ENCODE data around the gene CTSD.

Gene CTSD

DNA sequence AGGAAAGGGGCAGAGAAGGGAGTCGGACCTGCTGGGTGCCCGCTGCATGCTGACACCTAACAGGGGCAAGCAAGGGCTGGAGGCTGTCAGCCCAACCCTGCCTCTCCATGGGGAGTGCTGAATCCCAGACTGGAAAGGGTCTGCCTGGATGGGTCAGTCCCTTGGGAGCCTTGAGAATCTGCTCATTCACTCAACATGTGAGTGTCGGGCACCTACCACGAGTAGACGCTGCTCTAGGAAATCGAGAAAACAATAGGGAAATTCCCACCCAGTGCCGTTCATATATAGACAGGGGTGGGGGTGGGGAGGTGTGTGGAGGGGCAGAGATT, 4.4 kb upstream of the CTSD start:
- peak; percentile 9 for DNase-seq

DNA sequence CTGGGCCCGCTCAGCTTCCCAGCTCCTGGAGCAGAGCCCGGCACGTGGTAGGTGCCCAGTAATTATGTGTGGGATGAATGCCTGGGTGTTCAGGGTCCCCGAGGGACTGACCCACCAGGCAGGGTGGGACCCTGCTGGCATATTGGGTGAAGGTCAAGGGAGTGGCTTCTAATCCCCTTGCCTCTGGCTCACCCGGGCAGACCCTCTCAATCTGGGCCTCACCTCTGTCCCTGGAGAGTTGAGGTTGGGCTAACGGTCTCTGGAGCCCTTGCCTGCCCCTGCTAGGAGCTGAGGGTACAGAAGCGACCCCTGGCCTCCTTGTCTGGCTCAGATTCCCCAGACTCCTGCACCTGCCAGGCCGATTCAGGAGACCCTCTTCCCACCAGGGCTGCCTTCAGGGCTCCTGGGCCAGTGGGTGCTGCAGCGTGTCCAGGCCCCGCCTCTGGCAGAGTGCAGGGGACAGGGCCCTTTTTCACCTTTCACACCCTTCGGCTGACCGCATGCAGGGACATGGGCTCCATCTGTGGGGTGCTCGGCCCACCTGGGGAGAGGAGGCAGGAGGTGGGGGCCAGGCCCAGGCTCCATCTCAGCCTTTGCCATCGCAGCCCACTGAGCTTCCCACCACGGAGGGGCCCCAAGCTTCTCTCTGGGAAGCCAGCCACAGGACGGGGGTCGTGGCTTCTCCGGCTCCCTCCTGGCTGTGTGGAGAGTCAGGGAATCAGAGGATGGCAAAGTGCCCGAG, 3.8 kb upstream of the CTSD start:
- DNase-seq: peak; percentile 0

DNA sequence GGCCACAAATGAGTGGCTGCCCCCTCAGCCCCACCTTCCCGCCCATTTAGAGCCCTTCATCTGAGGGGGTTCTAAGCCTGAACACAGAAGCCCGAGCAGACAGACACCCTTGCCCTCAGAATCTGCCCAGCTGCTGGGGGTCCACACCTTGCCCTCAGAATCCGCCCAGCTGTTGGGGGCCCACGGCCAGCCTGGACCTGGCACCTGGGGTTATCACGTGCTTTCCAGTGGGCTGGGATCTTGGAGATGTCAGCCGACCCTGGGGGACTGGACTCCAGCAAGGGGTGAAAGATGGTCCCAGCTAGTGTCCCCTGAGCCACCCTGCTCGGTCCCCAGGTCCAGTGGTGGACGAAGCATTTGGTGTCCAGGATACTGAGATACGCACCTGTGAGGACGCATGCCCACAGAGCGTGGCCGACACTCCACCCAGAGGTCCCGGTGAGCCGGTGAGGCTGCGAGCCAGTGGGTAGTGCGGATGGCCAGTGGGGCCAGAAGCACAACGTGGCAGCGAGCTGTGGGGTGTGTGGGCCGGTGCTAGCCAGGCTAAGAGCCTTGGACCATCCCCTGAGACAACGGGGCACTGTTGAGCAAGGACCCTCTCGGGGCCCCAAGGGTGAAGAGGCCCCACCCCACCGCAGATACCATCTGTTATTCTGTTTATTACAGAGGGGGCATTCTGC, 3.1 kb upstream of the CTSD start:
- peak; percentile 1 for DNase-seq

DNA sequence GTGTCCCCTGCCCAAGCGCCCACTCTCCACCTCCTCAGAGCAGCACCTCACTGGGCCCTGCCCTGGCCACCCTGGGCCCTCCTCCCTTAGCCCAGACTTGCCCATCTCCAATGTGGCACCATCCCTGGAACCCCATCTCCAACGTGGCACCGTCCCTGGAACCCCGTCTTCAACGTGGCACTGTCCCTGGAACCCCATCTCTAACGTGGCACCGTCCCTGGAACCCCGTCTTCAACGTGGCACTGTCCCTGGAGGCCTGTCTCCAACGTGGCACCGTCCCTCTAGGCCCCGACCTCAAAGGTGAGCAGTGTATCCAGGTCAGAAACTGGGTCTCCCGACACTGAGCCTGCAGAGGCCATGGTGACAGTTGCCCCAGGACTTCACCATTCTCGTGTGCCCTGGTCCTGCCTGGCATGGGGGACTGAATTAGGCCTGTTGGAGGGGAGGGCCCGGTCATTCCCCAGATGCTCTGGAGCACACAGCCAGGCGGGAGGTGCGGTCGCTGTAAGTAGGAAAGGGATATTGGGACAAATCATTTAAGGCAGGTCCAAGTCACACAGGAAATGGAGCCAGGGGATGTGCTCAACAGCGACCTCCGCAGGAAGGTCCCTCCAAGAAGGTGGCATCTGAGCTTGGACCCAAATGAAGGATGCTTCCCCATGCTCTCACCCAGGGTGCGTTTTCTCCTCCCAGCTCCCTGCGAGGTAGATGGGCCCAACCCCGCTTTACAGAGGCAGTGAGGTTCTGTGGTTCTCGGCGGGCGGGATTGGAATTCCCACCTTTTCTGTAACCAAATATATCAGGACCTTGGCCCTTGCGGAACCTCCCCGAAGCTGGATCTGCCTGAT, 2.4 kb upstream of the CTSD start:
- peak; percentile 1 for DNase-seq

DNA sequence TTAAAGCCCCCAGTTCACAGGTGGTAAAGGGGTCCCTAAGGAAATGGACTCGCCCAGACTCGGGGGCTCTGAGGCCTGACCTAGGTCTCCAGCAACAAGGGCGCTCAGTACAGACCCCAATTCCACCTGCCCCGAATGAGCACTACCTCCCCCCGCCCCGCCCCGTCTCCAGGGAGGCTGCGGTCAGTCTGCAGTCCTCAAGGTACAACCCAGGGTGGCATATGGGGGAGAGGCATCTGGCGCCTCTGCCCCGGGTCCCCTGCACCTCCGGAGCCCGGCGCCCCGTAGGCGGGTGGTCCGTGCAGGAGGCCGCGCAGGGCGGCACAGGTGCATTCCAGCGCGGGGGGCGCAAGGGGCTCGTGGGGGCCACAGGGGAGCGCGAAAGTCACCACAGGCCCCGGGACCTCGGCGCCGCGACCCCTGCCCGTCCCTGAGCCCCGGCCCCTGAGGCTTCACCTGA, 361 bp downstream of the CTSD start:
- DNase-seq: no peak

DNA sequence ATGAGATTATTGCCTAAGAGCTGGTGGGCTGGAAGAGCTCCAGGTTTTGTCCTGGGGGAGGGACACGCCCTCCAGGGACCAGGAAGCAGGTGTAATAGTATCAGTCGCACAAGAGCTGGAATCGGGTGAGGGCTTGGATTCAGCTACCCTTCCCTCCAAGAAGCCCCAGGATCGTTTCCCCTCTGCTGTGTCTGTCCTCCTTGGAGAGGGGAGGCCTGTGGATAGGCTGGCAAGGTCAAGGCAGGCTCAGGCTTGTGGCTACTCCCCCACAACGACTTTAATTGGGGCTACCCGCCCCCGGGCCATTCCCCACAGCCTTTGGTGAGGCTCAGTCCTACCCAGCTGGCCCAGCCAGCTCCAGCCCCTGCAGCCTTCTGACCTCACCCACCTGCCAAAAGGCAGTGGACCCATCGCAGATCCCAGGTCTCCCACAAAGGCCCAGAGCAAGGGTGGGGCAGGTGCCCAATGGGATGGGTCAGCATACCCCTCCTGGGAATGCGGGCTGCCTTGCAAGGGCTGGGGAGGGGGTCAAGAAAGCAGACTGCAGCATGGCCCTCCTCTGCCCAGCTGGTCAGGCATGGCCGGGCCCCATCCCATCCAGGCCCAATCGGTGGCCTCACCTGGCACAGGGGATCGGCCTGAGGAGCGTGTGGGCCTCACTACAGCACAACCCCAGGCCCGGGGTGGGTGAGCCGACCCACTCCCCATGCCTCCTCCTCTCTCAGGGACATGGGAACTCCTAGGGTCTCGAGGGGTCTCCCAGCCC, 1.0 kb downstream of the CTSD start:
- no peak for DNase-seq

DNA sequence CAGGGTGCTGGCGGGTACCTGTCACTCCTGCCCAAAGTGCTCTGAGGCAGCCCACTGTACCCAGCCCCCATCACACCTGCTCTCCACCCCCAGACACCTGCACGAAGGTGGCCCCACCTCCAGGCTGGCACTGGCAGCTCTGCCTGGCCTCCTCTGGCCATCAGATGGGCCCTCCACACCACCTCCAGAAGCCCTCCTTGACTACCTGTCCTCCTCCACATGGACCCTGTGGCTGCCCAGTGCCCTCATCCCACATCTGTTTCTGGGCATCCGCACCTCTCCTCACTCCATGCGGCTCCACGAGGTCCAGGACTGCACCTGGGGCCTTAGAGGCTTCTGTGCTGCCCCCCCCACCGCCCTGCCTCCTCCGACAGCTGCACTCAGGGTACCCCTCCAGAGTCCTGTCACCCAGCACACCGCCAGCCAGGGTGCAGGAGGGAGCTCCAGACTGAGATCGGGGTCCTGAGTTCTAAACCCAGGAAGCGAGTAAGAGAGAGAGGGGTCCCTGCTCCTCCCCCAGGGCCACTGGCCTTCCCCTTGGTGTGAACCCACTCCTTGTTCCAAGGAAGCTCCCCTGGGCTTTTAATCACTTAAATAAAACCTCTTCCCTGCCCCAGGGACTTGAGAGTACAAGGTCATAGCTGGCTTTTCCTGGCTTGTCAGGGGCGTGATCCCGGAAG, 1.7 kb downstream of the CTSD start:
- DNase-seq: no peak

DNA sequence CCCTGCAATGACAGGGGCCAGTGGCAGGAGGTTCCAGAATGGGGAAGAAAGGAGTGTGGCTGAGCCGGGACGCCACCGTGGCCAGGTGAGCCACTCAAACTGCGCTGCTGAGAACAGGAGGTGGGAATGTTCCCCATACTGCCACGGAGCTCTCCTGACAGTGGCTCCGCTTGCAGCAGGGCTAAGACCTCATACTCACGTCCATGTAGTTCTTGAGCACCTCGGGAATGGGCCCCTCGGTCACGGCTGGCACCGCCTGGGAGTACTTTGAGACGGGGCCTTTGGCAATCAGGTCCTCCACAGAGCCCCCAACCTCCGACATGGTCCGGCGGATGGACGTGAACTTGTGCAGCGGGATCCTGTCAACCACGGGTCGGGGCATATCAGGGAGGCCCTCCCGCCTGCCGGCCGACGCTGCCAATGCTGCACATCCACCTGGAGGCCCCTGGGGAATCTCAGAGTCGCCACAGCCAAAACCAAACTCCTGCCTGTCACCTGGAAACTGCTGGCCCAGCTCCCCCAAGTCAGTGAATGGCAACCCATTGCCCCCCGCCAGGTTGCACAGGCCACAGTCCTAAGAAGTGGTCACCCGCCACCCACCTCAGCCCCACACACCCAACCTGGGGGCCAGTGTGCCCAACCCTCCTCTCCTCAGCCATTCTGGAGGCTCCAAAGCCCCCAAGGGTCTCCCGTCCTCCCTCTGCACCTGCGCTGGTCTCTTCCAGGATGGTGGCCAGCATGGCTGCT, 2.4 kb downstream of the CTSD start:
- no peak for DNase-seq

DNA sequence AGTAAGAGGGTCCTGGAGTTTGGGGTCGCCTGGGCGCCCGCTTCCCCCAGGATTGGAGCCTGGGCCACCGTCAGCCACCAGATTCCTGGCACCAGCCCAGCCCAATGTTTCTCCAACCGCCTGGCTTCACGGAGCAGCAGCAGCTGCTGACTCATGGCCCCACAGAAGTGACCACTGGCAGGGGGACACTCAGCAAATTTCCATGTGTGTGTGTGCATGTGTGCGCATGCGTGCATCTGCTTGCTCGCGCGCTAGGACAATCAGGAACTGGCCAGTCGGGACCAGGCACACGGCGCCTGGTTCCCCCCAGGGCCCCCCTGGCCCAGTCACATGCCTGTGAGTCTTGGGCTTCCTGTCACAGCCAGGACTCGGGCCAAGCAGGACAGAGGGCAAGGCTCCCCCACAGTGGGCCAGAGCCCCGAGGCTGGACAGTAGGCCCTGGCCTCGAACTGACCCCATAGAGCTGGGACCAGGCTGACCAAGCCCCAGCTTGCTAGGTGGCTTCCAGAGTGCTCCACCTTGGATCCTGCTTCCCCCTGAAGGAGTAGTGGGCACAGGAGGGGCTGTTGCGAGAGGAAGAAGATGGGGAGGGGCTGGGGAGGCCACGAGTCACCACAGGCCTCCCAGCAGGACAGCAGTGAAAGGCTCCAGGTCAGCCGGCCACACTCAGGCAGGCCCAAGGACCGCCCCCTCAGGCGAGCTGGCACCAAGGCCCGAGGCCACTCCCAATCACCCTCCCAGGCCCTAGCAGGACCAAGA, 3.2 kb downstream of the CTSD start:
- no peak for DNase-seq

DNA sequence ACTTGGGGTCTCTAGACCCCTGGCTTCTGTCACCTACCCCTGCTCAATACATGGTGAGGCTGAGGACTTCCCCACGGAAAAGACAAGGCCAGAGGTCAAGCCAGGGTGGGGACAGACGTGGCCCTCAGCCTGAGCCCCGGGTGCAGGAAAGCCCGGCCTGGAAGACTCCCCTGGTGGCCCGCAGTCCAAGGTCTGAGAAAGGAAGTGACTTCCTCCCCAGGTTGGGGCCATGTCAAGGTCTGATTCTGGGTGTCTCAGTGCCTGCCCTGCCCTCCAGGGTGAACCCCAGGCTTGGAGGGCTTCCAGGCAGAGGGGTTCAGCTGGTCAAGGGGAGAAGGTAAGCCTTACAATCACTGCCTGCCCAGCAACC, 3.9 kb downstream of the CTSD start:
- no peak for DNase-seq

DNA sequence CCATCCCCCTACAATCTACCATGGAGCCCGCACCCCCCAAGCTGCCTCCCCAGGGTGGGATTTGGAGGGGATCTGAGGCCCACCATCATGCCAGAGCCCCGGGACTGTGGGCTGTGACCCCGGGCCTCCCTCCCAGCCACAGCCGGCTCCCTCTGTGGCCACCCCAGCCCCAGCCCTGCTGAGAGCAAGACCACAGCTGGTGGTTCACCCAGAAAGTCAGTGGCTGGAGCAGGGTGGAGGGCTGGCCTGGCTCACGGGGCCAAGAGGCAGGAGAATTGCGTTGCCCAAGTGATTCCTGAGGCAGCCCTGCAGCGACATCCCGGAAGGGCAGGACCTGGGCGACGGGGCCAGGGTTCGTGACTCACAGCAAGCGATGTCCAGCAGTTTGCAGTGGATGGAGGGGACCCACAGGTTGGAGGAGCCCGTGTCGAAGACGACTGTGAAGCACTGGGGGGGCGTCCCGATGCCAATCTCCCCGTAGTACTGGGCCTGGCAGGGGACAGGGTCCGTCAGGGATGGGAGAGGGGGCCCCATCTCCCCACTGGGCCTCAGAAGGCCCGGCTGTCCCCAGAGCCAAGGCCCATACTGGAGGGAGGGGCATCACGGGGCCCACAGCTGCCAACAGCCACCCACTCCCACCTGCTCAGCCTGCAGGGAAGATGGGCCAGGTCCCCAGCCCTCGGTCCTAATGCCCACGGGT, 4.4 kb downstream of the CTSD start:
- no peak for DNase-seq

DNA sequence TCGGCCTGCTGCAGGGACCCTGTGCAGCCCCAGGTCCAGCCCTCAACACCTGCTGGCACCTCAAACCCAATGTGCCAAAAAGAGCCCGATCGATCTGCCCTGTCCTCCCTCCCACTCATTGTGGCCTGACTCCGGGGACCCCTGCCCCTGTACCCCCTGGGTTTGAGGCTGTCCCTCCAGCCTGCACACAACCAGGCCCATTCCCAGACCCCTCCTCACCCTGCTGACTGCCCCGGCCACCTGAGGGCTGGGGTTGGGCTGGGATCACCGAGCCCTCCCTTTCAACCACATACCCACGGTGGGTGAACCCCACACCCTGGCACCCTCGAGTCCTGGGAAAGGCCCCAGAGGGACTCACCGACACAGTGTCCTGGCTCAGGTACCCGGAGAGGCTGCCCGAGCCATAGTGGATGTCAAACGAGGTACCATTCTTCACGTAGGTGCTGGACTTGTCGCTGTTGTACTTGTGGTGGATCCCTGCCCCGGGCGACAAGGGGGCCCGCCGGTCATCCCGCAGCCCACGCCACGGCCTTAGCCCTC, 5.0 kb downstream of the CTSD start:
- DNase-seq: no peak

DNA sequence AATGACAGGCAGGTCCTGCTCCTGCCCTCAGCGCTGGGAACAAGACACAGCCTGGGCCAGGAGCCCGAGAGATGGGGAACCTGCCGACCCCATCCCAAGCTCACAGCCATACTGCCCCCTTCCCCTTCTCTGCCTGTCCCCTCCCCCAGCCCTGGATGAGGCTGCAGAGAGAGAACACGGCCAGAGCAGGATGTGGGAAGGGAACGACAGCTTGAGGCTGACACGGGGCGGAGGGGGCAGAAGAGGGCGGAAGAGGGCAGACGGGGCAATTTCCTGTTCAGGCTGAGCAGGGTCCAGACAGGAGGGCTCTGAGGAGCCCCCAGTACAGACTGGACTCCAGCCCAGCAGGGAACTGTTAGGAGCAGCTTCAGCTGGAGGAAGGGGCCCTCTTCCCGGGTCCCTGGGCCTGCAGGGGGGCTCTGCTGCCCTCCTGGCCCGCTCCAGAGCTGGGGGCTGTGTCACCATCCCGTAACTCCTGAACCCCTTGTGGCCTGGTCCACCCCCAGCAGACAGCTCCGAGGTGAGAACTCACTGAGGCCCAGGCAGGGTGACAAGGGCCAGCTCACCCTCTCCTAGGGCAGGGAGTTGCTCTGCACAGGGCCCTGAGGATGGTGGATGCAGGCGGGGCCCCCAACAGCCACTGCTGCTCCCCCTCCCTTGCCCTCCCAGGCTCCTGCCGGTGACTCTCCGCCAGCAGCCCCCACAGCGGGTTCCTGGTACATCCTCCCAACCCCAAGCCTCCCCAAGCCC, 5.7 kb downstream of the CTSD start:
- peak; percentile 41 for DNase-seq

DNA sequence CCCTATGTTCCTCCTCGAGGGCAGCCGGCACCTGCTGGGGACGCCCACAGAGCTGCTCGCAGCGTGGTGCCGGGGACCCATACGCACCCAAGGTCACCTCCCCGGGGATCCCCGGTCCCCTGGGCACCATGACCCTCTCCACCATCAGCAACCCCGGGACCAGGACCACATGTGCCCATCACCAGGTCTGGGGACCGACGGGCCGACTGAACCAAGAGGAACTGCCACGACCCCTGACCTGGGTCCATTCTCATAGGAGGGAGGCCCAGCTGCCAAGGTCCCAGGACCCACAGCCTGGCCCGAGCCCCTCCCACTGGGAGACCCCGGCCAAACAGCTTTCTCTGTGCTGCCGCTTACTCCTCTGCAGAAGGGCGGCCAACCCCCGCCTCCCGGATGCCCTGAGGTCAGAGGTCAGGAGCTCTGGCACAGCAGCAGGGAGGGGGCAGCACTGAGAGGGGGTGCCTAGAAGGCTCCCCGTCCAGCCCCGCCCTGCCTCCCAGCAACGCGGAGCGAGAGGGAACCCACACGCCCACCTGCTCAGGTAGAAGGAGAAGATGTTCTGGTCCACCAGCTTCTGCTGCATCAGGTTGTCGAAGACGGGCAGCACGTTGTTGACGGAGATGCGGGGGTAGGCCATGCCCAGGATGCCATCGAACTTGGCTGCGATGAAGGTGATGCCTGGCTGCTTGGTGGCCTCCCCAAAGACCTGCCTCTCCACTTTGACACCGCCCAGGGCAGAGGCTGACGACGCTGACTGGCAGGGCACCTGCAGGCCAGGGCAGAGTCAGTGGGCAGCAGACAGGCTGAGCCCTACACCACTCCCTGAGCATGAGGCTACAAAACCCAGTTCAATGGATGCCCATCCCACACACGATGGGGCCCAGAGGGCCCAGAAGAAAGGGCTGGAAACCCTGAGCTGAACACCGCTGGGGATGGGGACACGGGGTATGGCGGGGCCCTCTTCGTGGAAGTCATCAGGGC, 6.6 kb downstream of the CTSD start:
- no peak for DNase-seq

DNA sequence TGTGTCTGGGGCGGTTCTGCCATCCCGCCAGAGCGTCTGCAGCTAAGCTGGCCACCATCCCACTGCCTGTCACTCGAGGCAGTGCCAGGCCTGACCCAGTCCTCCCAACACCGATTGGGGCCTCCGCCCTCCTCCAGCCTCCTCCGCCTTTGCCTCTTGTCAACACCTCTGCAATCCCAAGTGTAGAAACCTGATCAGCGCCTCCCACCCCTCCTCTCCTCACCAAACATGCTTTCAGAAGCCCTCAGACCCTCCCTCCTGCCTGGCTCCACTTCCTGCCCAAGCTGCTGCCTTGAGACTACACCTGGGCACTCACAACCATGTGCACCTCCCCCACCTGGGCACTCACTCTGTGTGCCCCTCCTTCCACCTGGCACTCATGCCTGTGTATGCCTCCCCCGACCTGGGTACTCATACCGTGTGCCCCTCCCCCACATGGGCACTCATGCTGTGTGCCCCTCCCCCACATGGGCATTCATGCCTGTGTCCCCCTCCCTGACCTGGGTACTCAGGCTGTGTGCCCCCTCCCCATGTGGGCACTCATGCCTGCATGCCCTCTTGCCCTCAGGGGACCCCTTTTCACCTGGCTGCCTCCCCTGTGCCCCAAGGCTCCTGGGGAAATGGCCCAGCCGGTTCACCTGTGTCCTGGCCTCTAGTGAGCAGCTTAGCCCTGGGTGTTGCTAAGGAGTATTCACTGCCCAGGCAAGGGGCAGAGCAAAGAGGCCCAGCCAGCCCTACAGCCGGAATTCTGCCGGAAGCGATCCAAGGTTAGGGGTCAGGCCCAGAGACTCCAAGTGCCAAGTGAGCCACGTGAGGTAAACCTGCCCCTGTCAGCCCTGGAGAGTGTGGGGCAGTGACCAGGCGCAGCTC, 7.8 kb downstream of the CTSD start:
- DNase-seq: no peak

DNA sequence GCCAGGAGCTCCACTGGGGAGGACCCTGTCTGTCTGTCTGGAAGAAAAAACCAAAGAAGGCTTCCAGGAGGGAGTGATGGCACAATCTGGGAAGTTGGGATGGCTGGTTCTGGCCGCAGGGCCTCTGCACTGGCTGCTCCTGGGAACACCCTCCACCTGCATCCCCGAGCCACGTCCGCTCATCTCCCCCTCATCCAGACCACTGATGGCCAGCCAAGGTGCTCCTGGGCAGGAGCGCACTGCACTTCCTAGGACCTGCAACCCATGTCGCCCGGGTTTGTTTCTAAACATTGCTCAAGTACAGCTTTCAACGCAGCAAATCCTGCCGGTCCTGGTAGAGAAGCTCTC, 8.4 kb downstream of the CTSD start:
- no peak for DNase-seq

All from stimulated activated CD4-positive, alpha-beta T cell treated with anti-CD3 and anti-CD28 coated beads, Interleukin-4, amount 100 ng/mL, for 1 hour (primary cell).